Activated effector memory CD4-positive, alpha-beta T cell treated with Interleukin-2 at 50 U/mL for 16 hours (primary cell): ENCODE data around the gene SIN3A.

ENCODE experiments used
- DNase-seq: peaks from one replicate; pipeline ENCODE4 v3.0.0-alpha.2; 2020

Gene SIN3A

GRCh38 chr15:75329571-75329970 is 121.9 kb downstream of the SIN3A start:
- no peak for DNase-seq

GRCh38 chr15:75328493-75329314 is 122.8 kb downstream of the SIN3A start:
- no peak for DNase-seq

GRCh38 chr15:75327491-75327890 is 124.0 kb downstream of the SIN3A start:
- no peak for DNase-seq

GRCh38 chr15:75327005-75327404 is 124.5 kb downstream of the SIN3A start:
- DNase-seq: no peak

GRCh38 chr15:75325922-75326321 is 125.6 kb downstream of the SIN3A start:
- no peak for DNase-seq

GRCh38 chr15:75321711-75322110 is 129.8 kb downstream of the SIN3A start:
- DNase-seq: no peak
